ENCODE data around the gene SEPSECS. TPM values are rescaled to one million over a fixed set of nuclear protein-coding genes. Genes with fewer than 3 reads are reported as not detected.

Gene SEPSECS
- polyA plus RNA-seq, 1 donor from 2014 or later: 6.5 TPM

DNA sequence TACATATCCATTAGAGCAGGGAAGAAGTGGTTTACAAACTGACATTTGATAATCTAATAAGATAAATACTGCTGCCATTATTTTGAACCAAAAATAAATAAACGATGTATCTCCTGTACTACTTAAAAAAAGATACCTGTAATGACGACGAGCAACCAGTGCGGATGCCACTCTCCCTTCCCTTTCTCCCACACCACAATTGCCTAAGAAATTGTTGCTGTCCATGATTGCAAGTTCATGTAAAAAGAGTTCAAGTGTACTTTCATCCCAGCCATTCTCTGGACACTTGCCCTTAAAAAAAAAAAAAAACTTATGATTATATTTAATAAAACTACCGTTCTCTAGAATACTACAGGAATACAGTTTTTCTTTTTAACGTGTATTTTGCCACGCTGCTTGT lies 1.4 kb downstream of the SEPSECS start:
- H2AFZ ChIP-seq (ENCODE audit: low read depth, low read length): no peak overlapping the region
- TF ChIP-seq EP300 (conservative IDR thresholded peaks at IDR 0.05; ENCODE audit: poor library complexity, severe bottlenecking) (no peak), EZH2 (IDR thresholded peaks at IDR 0.05; ENCODE audit: borderline replicate concordance, insufficient read depth, low read length, poor library complexity, severe bottlenecking) (no peak), POLR2AphosphoS5 (IDR thresholded peaks at IDR 0.05) (no peak), SMC3 (conservative IDR thresholded peaks at IDR 0.05; ENCODE audit: poor library complexity) (no peak), RAD21 (conservative IDR thresholded peaks at IDR 0.05) (no peak)
- TF ChIP-seq, protein P1, sequence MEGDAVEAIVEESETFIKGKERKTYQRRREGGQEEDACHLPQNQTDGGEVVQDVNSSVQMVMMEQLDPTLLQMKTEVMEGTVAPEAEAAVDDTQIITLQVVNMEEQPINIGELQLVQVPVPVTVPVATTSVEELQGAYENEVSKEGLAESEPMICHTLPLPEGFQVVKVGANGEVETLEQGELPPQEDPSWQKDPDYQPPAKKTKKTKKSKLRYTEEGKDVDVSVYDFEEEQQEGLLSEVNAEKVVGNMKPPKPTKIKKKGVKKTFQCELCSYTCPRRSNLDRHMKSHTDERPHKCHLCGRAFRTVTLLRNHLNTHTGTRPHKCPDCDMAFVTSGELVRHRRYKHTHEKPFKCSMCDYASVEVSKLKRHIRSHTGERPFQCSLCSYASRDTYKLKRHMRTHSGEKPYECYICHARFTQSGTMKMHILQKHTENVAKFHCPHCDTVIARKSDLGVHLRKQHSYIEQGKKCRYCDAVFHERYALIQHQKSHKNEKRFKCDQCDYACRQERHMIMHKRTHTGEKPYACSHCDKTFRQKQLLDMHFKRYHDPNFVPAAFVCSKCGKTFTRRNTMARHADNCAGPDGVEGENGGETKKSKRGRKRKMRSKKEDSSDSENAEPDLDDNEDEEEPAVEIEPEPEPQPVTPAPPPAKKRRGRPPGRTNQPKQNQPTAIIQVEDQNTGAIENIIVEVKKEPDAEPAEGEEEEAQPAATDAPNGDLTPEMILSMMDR (IDR thresholded peaks at IDR 0.05; ENCODE audit: poor library complexity, severe bottlenecking): no peak
- H3F3A ChIP-seq (ENCODE audit: insufficient read depth, low read length, poor library complexity, severe bottlenecking): no peaks in the 10 kb centered on the region
- no peak overlapping the region for H3K27ac ChIP-seq (ENCODE audit: low read length)
- H3K9me2 ChIP-seq (ENCODE audit: insufficient read depth, low read length): no peaks in the 10 kb centered on the region
- H3K79me2 ChIP-seq (replicated peaks; ENCODE audit: insufficient read depth, low read length): no peaks in the 10 kb centered on the region
- no peak overlapping the region for H3K4me3 ChIP-seq (ENCODE audit: low read length)
- no peaks in the 10 kb centered on the region for H3K36me3 ChIP-seq (ENCODE audit: insufficient read depth, low read length)
- no peak overlapping the region for H3K9ac ChIP-seq (ENCODE audit: low read length)
- H4K20me1 ChIP-seq (ENCODE audit: insufficient read depth): no peaks in the 10 kb centered on the region
- H3K9me3 ChIP-seq (ENCODE audit: low read length): no peaks in the 10 kb centered on the region
- H3K27me3 ChIP-seq (ENCODE audit: insufficient read depth, low read depth, low read length): no peaks in the 10 kb centered on the region
- H3K4me2 ChIP-seq (ENCODE audit: low read length): no peak overlapping the region

DNA sequence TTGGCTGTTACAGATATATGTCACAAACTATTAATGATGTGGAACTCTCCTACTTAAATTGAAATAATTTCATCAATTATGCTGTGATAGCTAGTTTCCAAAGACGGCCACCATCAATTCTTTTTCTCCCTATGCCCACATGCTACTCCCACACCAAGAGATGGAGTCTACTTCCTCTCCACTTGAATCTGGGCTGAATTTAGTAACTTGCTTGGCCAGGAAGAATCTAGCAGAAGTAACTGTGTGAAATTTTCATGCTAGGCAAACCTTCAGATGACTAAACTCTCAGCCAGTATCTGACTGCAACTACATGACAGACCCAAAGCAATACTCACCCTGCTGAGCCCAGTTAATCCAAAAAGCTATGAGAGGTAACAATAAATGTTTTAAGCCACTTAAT lies 3.2 kb downstream of the SEPSECS start:
- Histone ChIP-seq H3K9ac (ENCODE audit: low read length) (no peak overlapping the region), H3K9me2 (ENCODE audit: insufficient read depth, low read length) (no peaks in the 10 kb centered on the region), H3K27ac (ENCODE audit: low read length) (no peak overlapping the region), H3K4me2 (ENCODE audit: low read length) (no peak overlapping the region), H3F3A (ENCODE audit: insufficient read depth, low read length, poor library complexity, severe bottlenecking) (no peaks in the 10 kb centered on the region), H3K9me3 (ENCODE audit: low read length) (no peaks in the 10 kb centered on the region), H3K4me3 (ENCODE audit: low read length) (no peak overlapping the region), H2AFZ (ENCODE audit: low read depth, low read length) (no peak overlapping the region), H4K20me1 (ENCODE audit: insufficient read depth) (no peaks in the 10 kb centered on the region), H3K27me3 (ENCODE audit: insufficient read depth, low read depth, low read length) (no peaks in the 10 kb centered on the region), H3K79me2 (replicated peaks; ENCODE audit: insufficient read depth, low read length) (no peaks in the 10 kb centered on the region), H3K36me3 (ENCODE audit: insufficient read depth, low read length) (no peaks in the 10 kb centered on the region)
- TF ChIP-seq RAD21 (conservative IDR thresholded peaks at IDR 0.05) (no peak), SMC3 (conservative IDR thresholded peaks at IDR 0.05; ENCODE audit: poor library complexity) (no peak), POLR2AphosphoS5 (IDR thresholded peaks at IDR 0.05) (no peak), MXI1 (conservative IDR thresholded peaks at IDR 0.05; ENCODE audit: poor library complexity, severe bottlenecking) (no peak)
- TF ChIP-seq, protein P1 (IDR thresholded peaks at IDR 0.05; ENCODE audit: poor library complexity, severe bottlenecking): no peak

DNA sequence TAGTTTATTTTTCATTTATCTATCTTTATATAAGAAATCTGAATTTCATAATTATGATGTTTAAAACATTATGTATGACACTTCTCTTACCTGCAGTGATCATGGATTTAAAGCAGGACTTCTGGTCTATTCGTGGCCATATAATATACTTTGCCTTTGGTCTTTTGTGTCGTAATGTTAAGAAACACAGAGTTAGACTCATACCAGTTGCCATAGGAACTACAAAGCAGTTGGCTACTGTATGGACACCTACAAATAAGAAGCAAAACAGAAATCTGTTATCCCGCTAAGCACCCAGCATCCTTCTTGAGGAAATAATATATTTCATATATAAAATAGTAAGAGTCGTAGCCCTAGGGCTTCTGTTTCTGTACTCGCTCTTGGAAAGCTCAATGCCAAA lies 4.3 kb downstream of the SEPSECS start:
- H3K9ac ChIP-seq (ENCODE audit: low read length): no peak overlapping the region
- no peaks in the 10 kb centered on the region for H3F3A ChIP-seq (ENCODE audit: insufficient read depth, low read length, poor library complexity, severe bottlenecking)
- H3K4me2 ChIP-seq (ENCODE audit: low read length): no peak overlapping the region
- no peaks in the 10 kb centered on the region for H4K20me1 ChIP-seq (ENCODE audit: insufficient read depth)
- H3K9me3 ChIP-seq (ENCODE audit: low read length): no peaks in the 10 kb centered on the region
- H3K27ac ChIP-seq (ENCODE audit: low read length): no peak overlapping the region
- no peaks in the 10 kb centered on the region for H3K27me3 ChIP-seq (ENCODE audit: insufficient read depth, low read depth, low read length)
- no peaks in the 10 kb centered on the region for H3K36me3 ChIP-seq (ENCODE audit: insufficient read depth, low read length)
- H2AFZ ChIP-seq (ENCODE audit: low read depth, low read length): no peak overlapping the region
- no peaks in the 10 kb centered on the region for H3K79me2 ChIP-seq (replicated peaks; ENCODE audit: insufficient read depth, low read length)
- H3K9me2 ChIP-seq (ENCODE audit: insufficient read depth, low read length): no peaks in the 10 kb centered on the region
- no peak overlapping the region for H3K4me3 ChIP-seq (ENCODE audit: low read length)
- TF ChIP-seq EP300 (conservative IDR thresholded peaks at IDR 0.05; ENCODE audit: poor library complexity, severe bottlenecking) (no peak), RAD21 (conservative IDR thresholded peaks at IDR 0.05) (no peak), POLR2AphosphoS5 (IDR thresholded peaks at IDR 0.05) (no peak), SMC3 (conservative IDR thresholded peaks at IDR 0.05; ENCODE audit: poor library complexity) (no peak), MXI1 (conservative IDR thresholded peaks at IDR 0.05; ENCODE audit: poor library complexity, severe bottlenecking) (no peak), EZH2 (IDR thresholded peaks at IDR 0.05; ENCODE audit: borderline replicate concordance, insufficient read depth, low read length, poor library complexity, severe bottlenecking) (no peak), TAF1 (IDR thresholded peaks at IDR 0.05; ENCODE audit: low read depth) (no peak)
- TF ChIP-seq, protein P1 (IDR thresholded peaks at IDR 0.05; ENCODE audit: poor library complexity, severe bottlenecking): no peak
- TF ChIP-seq, protein P2, sequence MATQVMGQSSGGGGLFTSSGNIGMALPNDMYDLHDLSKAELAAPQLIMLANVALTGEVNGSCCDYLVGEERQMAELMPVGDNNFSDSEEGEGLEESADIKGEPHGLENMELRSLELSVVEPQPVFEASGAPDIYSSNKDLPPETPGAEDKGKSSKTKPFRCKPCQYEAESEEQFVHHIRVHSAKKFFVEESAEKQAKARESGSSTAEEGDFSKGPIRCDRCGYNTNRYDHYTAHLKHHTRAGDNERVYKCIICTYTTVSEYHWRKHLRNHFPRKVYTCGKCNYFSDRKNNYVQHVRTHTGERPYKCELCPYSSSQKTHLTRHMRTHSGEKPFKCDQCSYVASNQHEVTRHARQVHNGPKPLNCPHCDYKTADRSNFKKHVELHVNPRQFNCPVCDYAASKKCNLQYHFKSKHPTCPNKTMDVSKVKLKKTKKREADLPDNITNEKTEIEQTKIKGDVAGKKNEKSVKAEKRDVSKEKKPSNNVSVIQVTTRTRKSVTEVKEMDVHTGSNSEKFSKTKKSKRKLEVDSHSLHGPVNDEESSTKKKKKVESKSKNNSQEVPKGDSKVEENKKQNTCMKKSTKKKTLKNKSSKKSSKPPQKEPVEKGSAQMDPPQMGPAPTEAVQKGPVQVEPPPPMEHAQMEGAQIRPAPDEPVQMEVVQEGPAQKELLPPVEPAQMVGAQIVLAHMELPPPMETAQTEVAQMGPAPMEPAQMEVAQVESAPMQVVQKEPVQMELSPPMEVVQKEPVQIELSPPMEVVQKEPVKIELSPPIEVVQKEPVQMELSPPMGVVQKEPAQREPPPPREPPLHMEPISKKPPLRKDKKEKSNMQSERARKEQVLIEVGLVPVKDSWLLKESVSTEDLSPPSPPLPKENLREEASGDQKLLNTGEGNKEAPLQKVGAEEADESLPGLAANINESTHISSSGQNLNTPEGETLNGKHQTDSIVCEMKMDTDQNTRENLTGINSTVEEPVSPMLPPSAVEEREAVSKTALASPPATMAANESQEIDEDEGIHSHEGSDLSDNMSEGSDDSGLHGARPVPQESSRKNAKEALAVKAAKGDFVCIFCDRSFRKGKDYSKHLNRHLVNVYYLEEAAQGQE (IDR thresholded peaks at IDR 0.05; ENCODE audit: borderline replicate concordance): no peak
